ENCODE data around the gene TP73.

TP73 gene

DNA sequence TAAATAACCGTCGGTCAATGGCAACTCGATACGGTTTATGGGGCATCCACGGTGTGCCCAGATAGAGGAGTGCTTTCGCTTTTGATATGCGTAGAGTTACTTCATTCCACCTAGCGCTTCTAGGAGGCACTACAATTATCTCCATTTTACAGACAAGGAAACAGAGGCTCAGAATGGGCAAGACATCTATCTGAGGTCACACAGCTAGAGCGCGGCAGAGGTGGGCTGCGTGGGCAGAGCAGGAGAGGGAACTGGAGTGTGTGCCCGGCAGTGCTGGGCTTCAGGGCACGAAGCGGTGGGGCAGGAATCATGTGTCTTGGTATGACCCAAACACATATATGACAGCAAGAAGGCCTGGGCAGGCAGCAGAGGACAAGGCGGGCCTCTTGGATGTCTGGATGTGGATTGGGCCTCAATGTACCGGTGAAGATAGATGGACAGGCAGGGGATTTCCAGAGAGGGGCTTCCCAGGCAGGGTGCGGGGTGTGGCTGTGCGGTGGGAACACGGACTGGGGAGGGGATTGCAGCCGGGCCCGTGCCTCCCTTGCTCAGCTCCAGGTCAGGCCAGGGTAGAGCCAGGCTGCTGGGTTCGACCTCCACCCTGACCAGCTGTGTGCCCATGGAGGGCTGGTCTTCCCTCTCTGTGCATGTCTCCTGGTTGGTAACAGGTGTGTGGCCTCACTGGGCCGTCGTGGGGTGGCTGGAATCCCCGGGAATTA lies 21.2 kb downstream of the TP73 start:
- no peak for DNase-seq (ENCODE audit: low spot score)

DNA sequence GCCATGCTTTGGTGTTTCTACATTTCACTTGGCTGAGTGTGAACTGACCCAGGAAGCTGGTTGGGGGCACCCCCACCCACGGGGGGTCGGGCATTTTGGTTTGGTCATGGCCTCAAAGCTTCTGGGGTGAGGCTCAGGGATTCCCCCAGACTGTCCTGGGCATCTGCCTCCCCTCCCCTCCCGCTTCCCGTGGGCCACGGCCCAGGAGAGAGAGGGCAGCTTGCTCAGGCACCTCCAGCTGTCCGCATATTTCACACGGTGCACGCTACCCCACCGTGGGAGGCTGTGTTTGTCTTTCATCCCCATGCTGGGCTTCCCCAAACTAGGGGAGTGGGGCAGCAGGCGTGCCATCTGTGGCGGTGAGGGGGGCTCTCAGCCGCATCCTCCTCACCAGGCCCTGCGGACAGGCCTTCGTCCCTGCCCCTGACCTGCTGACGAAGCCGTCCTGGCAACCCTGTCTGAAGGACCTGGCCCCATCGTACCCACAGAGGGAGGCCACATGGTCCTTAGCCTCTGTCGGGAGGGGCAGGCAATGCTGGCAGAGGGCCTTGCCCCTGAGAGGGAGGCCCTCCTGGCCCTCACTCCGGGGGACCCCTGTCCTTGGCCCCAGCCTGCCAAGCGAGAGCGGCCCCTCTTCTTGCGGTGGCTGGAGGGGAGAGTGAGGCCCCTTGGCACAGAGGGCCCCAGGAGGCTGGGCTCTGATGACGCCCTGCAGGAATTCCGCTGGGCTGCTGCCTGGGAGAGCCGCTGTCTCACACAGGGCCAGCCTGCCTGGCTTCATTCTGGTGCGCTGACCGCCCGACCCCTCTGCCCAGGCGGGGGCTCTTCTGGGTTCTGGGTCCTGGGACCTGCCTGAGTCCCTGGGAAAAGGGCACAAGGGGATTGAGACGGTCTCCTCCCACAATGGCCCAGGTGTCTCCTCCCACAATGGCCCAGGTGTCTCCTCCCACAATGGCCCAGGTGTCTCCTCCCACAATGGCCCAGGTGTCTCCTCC lies 22.1 kb downstream of the TP73 start:
- peak; percentile 52 for DNase-seq (ENCODE audit: low spot score)

DNA sequence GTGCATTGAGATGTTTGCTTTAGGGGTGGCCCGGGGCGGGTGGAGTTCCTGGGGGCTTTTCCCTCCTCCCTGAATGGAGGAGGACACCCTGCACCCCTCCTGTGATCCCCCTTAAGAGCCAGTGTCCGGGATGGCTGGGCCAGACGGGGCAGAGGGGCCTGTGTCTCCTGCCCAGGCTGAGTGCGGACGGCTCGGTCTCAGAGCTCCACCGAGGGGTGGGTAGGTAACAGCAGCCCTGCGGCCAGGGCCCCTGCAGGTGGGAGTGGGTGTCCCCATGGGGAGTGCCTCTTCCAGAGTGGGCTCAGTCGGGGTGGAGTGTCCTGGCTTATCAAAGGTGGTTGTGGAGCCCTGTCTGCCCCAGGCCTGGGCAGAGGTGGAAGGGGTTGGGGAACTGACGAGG lies 23.1 kb downstream of the TP73 start:
- DNase-seq (ENCODE audit: low spot score) = no peak

DNA sequence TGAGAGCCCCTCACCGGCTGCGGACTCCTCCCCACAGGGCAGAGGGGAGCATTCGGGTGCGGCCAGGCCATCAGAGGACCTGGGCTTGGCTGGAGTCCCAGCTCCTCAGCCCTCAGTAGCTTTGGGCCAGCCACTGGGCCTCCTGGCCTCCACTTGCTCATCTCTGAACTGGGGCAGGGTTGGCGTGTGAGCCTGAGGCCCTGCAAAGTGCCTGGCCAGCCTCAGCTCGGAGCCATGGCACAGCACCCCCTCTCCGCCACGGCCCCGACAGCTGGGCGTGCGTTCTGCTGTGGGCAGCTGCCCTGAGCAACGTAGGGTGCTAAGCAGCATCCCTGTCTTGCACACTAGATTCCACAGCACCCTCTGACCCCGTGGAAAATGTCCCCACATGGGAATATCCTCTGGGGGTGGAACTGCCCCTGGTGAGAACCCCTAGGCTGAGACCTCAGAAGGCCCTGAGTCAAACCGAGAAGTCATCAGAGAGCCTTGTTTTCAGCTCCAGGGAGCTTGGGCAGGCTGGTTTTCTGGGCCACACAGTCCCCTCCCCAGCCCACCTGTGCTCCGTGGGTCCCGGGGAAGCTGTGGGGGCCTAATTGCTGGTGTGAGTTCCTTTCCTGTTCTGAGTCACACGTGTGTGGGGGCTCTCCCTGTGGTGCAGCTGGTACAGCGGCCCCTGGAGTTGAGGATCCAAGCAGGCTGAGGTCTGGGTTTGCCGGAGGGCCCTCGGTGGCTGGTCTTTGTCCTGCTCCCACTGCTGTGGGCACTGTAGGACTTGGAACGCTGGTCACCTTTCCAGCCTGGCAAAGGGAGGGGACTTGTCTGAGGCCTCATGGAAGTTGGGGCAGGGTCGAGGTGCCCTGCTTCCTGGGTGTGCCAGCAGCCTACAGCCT lies 24.5 kb downstream of the TP73 start:
- no peak for DNase-seq (ENCODE audit: low spot score)

DNA sequence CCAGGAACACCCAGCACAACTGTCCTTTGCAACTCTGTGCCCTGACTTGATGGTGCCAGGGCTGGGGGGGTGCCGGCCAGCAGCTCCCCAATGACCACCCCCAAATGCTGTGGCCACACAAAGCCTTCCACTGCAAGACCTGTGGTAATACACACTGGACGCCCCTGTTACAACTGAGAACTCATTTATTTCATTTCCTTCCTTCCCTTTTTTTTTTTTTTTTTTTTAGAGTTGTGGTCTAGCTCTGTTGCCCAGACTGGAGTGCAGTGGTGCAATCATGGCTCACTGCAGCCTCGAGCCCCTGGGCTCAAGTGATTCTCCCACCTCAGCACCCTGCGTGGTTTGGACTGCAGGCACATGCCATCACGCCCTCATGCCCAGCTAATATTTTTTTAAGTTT lies 25.2 kb downstream of the TP73 start:
- DNase-seq (ENCODE audit: low spot score) = no peak

DNA sequence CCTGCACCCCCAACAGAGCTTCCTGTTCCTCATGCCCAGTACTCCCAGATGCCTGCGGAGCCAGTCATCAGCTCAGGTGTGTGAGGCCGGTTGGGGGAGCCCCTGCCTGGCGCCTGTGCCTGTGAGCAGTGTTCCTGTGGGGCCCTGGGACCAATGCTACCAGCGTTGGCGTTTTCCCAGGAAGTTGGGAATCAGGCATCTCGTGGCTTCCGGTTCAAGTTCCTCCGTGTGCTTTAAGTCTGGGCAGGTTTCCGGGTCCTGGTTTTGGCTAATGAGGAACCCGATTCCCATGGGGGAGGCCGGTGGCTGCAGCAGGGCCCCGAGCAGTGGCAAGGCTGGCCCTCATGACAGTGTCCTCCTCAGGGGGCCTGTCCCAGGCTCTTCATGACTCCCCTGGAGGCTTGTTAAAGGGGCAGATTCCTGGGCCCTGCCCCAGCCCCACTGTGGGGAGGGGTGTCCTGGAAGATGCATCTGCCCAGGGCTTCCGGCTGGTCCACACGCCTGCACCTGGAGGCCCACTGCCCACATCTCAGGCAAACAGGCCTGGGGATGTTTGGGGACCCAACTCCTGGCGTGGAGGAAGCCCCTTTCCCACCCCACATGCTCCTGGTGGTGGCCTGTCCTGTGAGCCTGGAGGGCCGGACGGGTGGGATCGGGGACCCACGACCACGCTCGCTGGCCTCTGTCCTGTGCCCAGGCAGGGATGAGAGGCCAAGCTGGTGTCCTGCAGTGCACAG lies 26.2 kb downstream of the TP73 start:
- DNase-seq (ENCODE audit: low spot score) = no peak

DNA sequence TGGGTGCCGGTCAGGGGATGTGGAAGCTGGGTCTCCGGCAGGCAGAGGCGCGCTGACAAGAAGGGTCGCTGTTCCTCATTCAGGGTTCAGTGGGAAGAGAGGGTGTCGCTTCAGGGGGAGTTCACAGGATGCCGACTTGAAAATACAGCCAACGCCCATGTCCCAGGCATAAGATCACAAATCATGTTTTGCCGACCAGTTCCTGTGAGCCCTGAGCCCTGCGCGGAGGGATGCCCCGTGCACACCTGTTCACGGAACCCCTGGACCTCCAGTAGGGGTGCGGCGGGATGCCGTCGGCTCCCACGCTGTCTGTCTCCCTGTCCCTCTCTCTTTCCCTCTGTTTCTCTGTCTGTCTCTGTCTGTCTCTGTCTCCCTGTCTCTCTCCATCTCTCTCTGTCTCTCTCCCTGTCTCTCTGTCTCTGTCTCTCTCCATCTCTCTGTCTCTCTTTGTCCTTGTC lies 26.8 kb downstream of the TP73 start:
- no peak for DNase-seq (ENCODE audit: low spot score)

DNA sequence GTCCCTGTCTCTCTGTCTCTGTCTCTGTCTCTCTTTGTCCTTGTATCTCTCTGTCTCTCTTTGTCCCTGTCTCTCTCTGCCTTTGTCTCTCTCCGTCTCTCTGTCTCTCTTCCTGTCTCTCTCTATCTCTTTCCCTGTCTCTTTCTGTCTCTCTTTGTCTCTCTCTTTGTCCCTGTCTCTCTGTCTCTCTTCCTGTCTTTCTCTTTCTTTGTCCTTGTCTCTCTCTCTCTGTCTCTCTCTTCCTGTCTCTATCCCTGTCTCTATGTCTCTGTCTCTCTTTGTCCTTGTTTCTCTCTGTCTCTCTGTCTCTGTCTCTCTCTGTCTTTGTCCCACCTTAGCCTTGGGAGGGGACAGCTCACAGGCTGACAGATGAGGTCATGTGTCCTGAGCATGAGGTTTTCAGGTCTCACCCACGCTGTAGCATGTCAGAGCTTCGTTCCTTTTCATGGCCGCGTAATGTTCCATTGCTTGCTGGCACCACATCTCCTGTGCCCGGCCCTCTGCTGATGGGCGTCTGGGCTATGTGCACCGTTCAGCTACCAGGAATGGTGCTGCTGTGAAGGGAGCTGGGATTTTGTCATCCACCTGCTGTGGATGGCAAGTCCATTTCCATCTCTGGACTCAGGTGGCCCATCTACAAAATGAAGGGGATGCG lies 27.6 kb downstream of the TP73 start:
- DNase-seq (ENCODE audit: low spot score) = no peak

DNA sequence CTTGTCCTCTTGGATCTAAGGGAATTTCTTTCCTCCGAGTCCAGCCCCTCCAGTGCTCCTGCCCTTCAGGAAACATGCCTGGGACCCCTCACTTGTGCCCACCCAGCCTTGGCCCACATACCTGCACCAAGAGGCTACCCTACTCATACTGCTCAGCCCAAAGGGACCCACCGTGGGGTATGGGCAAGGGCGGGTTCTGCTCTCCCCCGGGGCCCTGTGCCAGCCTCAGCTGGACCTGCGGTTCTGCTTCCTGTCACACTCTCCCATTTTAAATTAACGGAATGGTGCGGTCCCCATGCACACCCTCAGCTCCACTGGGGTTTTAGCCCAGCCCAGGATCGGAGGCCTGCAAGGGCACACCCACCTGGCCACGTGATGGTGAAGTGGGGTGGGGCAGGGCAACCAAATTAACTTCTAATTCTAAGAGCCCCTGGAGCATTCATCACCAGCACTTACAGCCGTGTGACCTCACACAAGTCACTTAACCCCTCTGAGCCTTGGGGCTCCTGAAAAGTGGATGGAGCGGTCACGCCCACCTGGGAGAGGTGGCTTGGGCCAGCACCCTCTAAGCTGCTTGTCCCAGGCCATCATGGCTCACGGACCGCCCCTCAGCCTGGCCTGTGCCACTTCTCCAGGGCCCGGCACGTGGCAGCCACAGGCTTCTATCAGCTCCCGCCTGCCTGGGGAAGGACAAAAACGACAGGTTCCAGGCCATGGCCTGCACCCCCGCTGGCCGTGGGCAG lies 28.3 kb downstream of the TP73 start:
- no peak for DNase-seq (ENCODE audit: low spot score)

DNA sequence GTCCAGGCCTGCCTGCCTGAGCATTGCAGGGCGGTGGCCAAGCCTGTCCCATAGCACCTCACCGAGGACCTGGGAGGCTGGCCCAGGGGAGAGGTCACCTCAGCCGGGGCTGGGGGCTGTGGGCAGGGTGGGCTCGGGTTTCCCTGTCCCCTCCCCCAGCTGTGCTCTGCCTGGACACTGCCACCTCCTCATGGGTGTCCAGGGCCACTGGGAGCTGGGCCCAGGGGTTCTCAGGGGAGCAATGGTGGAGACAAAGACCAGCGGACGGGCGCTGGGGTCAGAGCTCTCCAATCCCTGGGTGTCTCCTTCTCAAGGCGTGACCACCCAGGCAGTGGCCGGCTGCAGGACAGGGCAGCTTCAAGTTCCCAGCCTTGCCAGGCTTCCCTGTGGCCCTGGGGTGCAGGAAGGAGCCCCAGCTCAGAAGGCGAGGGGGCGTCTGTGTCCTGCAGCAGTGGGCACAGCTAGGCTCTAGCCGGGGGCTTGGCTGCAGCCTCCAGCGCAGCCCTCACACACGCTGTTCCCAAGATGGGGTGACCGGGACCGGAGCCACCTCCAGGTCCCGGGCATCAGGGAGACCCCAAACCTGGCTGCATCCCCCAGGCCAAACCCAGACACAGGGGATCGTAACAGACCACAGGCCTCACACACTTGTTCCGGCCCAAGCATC lies 29.0 kb downstream of the TP73 start:
- no peak for DNase-seq (ENCODE audit: low spot score)

DNA sequence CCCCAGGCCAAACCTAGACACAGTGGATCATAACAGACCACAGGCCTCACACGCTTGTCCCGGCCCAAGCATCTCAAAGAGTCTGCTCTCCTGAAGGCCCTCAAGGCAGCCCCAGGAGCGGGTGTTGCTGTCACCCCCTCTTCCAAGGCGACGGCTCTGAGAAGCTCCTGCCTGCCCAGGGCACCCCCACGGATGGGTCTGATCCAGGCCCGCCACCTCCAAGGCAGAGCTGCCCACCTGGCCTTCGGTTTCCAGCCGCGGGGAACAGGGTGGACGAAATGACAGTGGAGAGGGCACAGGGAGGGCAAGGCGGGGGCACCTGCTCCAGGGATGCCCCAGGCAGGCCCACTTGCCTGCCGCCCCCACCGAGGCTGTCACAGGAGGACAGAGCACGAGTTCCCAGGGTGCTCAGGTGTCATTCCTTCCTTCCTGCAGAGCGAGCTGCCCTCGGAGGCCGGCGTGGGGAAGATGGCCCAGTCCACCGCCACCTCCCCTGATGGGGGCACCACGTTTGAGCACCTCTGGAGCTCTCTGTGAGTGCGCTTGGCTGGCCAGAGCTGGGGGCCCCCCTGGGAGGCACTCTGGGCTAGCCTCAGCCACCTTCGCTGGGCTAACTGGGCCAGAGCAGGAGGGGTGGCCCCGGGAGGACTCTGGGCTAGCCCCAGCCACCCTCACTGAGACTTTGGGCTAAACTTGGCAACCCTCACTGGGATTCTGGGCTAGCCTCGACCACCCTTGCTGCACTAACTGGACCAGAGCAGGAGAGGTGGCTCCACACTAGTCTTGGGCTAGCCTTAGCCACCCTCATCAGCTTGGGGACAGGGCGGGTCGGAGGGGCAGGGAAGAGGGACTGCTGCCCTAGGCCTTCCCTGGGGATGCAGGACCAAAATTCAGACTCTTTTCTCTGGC lies 29.8 kb downstream of the TP73 start:
- DNase-seq (ENCODE audit: low spot score) = no peak

DNA sequence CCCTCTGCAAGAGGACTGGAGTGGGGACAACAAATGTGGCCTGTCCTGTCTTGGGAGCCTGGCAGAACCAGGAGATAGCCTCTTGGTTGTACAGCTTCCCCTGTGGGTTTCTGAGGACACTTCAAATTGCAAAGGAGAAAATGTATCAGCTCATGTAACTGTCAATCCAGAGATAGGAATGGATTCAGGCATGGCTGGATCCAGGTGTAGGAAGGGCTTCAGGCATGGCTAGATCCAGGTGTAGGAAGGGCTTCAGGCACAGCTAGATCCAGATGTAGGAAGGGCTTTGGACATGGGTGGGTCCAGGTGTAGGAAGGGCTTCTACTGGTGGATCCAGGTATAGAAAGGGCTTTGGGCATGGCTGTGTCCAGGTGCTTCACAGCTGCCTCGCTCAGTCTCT lies 30.9 kb downstream of the TP73 start:
- no peak for DNase-seq (ENCODE audit: low spot score)

DNA sequence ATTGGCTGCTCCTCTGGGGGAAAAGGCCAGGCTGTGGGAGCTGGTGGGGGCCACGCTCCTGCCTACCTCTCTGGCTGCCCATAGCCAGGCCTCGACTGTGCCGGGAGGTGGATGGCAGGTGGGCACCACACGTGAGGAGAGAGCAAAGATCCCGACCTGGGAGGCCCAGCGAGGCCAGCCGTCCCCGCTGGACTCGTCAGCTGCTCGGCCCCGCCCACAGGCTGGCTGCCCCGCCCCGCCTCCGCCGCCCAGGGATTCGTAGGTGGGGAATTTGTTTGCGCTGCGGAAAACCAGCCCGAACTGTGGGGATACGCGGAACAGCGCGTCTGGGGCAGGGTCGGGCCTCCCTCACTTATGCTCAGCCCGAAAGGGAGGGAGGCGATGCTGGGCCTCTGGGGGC lies 31.7 kb downstream of the TP73 start:
- peak; percentile 69 for DNase-seq (ENCODE audit: low spot score)

DNA sequence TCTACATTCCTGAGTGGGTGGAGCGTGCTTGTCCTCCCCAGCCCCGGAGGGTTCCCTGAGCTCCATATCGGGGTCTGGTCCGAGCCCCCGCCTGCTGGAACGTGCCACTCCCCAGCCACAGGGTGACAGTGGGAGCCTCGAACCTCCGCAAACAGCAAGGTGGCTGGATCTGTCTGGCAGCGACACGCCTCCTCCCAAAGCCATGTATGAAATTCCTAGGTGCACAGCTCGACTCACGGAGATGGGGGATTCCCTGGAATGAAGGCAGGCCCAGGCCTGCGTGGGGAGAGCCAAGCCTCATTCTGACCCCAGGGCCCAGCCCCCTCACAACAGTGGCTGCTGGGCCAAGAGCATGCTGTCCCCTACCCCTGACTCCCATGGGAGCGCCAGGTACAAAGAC lies 32.9 kb downstream of the TP73 start:
- DNase-seq (ENCODE audit: low spot score) = no peak

DNA sequence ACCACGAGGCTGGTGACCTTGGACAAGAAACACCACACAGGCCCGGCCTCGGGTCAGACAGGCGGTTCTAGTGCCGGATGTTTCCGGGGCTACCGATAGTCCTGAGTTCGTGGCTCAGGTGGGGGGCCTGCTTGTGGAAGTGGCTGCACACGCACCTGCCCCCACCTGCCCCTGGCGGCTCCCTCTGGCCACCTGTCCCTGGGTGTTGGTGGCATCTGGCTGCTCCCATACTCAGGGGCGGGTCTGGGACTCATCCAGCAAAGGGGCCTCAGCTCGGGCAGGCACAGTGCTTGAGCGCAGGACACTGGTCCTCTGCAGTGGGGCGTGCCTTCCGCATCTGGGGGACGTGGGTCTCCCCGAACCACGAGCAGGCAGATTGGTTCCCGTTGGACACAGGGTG lies 33.6 kb downstream of the TP73 start:
- DNase-seq (ENCODE audit: low spot score) = no peak

DNA sequence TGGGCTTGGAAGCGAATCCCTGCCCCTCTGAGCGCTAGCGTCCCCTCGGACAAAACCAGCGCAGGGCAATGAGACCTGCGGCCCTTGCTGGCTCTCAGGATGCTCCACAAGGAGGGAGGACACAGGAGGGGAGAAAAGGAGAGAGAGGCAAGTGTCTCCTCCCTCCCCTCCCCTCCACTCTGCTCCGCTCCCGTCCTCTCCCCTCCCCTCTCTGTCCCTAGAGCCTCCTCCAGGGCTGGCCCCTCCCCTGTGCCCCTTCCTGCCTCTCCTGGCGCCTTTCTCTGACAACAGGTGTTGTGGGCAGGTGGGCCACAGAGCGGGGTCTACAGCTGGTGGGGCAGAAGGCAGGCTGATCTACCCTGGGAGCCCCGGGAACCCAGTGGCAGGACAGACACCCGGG lies 35.2 kb downstream of the TP73 start:
- DNase-seq (ENCODE audit: low spot score) = no peak

DNA sequence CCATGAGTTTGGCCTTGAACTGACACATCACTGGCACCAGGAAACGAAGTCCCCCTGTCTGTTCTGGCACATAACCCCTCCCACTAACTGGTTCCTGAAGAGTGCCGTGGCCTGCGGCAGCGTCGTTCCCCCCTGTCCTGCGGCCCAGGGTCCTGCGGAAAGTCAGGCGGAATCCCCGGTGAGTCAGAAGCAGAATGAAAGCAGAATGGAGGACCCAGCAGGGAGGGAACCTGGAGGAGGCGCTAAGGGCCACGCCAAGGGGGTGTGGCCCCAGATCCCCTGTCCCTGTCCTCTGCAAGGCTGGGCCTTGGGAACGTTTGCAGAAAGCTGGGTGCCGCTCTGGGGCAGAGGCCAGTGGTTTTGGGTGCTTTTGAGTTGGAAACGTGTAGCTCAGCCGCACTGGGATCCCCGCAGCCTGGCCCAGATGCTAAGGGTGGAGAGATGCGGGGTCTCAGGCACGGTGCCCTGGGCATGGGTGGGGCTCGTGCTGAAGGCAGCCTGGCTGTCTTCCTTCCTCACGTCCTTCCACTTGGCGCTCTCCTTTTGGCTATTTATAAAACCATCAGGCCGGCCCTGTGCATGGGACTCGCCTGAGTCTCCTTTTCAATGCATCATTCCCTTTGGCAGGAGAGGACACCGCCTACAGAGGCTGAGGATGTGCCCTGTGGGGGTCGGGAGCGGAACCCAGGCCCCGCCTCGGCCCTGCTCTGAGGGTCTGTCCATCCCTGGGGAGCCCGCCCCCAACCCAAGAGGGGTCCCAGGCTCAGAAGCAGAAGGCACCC lies 36.2 kb downstream of the TP73 start:
- peak; percentile 42 for DNase-seq (ENCODE audit: low spot score)
